Measurements from ENCODE around the gene CEACAM7. TPM values are rescaled to one million over a fixed set of nuclear protein-coding genes. Genes with fewer than 3 reads are reported as not detected.

CEACAM7 gene
- total RNA-seq, 2 donors from 2014 or later, result not detected

- TF ChIP-seq, protein P1, sequence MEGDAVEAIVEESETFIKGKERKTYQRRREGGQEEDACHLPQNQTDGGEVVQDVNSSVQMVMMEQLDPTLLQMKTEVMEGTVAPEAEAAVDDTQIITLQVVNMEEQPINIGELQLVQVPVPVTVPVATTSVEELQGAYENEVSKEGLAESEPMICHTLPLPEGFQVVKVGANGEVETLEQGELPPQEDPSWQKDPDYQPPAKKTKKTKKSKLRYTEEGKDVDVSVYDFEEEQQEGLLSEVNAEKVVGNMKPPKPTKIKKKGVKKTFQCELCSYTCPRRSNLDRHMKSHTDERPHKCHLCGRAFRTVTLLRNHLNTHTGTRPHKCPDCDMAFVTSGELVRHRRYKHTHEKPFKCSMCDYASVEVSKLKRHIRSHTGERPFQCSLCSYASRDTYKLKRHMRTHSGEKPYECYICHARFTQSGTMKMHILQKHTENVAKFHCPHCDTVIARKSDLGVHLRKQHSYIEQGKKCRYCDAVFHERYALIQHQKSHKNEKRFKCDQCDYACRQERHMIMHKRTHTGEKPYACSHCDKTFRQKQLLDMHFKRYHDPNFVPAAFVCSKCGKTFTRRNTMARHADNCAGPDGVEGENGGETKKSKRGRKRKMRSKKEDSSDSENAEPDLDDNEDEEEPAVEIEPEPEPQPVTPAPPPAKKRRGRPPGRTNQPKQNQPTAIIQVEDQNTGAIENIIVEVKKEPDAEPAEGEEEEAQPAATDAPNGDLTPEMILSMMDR (conservative IDR thresholded peaks at IDR 0.05), result no peak
- Histone ChIP-seq H3K27ac (ENCODE audit: low read depth, low read length) (no peak overlapping the region), H3K9me3 (ENCODE audit: control insufficient read depth, low read length) (no peaks in the 10 kb centered on the region), H3K9ac (ENCODE audit: extremely low read depth, low read length, poor library complexity, severe bottlenecking) (no peak overlapping the region), H3K4me1 (ENCODE audit: control insufficient read depth, insufficient read depth, low read length) (no peaks in the 10 kb centered on the region), H3K4me3 (ENCODE audit: low read length) (no peak overlapping the region), H3K36me3 (ENCODE audit: control insufficient read depth, insufficient read depth, low read length) (no peaks in the 10 kb centered on the region), H3K27me3 (ENCODE audit: control insufficient read depth, insufficient read depth, low read length, poor library complexity, severe bottlenecking) (no peaks in the 10 kb centered on the region)
- peaks cover 7% of the 10 kb centered on the region for H3K27me3 Mint-ChIP-seq (ENCODE audit: insufficient read depth)
- H3K36me3 Mint-ChIP-seq (ENCODE audit: low read depth), result no peaks in the 10 kb centered on the region
- DNase-seq, result no peak
- no peak overlapping the region for H3K27ac Mint-ChIP-seq
- H3K9me3 Mint-ChIP-seq, result peaks cover 83% of the 10 kb centered on the region
- H3K4me3 Mint-ChIP-seq, result no peak overlapping the region
- H3K4me1 Mint-ChIP-seq, result no peaks in the 10 kb centered on the region
- 89 to 90% methylated on average over 1 to 3 of the region's 3 CpGs for WGBS, 2 experiments (ENCODE audit: insufficient coverage in 1 of 2, insufficient read length in 1 of 2)
These were observed 2.7 kb upstream of the CEACAM7 start for GRCh38 chr19:41690801-41691065.

DNA sequence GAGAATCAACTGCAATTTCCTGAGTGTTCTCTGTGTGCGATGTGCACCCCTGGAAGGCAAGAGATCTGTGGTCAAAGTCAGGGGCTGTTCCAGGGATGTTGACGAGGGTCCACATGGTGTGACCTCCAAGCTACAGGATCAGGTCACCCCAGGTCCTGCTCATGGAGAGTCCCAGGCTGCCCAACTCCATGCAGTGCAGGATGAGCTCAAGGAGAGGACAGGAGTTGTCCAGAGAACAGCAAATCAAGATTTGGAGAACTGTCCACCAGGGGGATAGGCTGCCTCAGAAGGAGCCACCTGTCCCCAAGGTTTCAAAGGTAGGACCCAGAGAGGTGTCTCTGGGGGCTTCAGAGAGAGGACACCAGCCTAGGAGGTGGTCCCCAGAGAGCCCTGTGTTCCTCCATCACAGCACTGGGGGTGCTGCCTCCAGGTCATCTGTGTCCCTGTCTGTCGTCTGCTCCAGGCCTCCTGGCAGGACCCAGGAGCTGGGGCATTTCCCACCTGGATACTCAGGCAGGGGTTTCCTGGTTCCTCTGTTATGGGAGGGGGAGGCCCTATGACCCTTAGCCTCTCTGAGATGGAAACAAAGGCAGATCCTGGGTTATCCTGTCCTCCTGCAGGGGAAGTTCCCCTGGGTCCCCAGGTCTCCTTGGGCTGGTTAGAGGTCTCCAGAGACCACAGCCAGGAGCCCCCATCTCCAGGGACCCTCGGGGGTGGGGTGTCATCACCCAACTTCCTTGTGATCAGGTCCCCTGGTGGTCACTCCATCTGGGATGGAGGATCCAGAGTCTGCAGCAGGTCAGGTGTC is 2.1 kb upstream of the CEACAM7 start:
- H3K36me3 Mint-ChIP-seq (ENCODE audit: low read depth), result no peaks in the 10 kb centered on the region
- no peak overlapping the region for H3K4me3 Mint-ChIP-seq
- H3K27me3 Mint-ChIP-seq (ENCODE audit: insufficient read depth), result peaks cover 7% of the 10 kb centered on the region
- Histone ChIP-seq H3K9ac (ENCODE audit: extremely low read depth, low read length, poor library complexity, severe bottlenecking) (no peak overlapping the region), H3K27me3 (ENCODE audit: control insufficient read depth, insufficient read depth, low read length, poor library complexity, severe bottlenecking) (no peaks in the 10 kb centered on the region), H3K4me1 (ENCODE audit: control insufficient read depth, insufficient read depth, low read length) (no peaks in the 10 kb centered on the region), H3K36me3 (ENCODE audit: control insufficient read depth, insufficient read depth, low read length) (no peaks in the 10 kb centered on the region), H3K4me3 (ENCODE audit: low read length) (no peak overlapping the region), H3K9me3 (ENCODE audit: control insufficient read depth, low read length) (no peaks in the 10 kb centered on the region), H3K27ac (ENCODE audit: low read depth, low read length) (no peak overlapping the region)
- DNase-seq, result peak; percentile 37
- TF ChIP-seq, protein P1 (conservative IDR thresholded peaks at IDR 0.05), result no peak
- no peaks in the 10 kb centered on the region for H3K4me1 Mint-ChIP-seq
- no peak overlapping the region for H3K27ac Mint-ChIP-seq
- WGBS, 2 experiments (ENCODE audit: insufficient coverage in 1 of 2, insufficient read length in 1 of 2), result 40 to 73% methylated on average over 1 to 4 of the region's 4 CpGs
- peaks cover 80% of the 10 kb centered on the region for H3K9me3 Mint-ChIP-seq

DNA sequence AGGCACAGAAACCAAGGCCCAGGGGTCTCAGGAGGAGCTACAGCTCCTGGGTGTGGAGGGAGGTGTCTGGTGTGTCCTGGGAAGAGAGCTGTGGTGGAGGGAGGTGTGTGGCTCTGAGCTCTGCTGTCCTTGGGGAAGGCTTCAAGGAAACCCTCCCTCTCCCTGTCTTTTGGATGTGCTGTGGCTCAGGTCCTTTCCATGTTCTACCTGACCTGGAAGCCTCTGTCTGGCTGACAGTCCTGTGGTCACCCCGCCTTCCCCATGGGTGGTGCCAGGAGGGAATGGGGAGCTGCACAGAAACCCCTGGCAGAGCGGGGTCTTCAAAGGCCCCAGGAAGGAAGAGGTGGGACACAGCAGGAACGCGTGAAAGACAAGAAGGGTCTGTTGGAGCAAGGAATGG is 617 bp upstream of the CEACAM7 start:
- H3K27ac ChIP-seq (ENCODE audit: low read depth, low read length), result no peak overlapping the region
- WGBS, 2 experiments (ENCODE audit: insufficient coverage in 1 of 2, insufficient read length in 1 of 2), result 74 to 82% methylated on average over 2 to 4 of the region's 4 CpGs
- H3K4me1 Mint-ChIP-seq, result no peaks in the 10 kb centered on the region
- peaks cover 7% of the 10 kb centered on the region for H3K27me3 Mint-ChIP-seq (ENCODE audit: insufficient read depth)
- no peaks in the 10 kb centered on the region for H3K9me3 ChIP-seq (ENCODE audit: control insufficient read depth, low read length)
- TF ChIP-seq, protein P1 (conservative IDR thresholded peaks at IDR 0.05), result no peak
- no peak for DNase-seq
- H3K9me3 Mint-ChIP-seq, result peaks cover 78% of the 10 kb centered on the region
- no peaks in the 10 kb centered on the region for H3K27me3 ChIP-seq (ENCODE audit: control insufficient read depth, insufficient read depth, low read length, poor library complexity, severe bottlenecking)
- H3K4me3 Mint-ChIP-seq, result no peak overlapping the region
- H3K36me3 Mint-ChIP-seq (ENCODE audit: low read depth), result no peaks in the 10 kb centered on the region
- H3K27ac Mint-ChIP-seq, result no peak overlapping the region
- no peaks in the 10 kb centered on the region for H3K4me1 ChIP-seq (ENCODE audit: control insufficient read depth, insufficient read depth, low read length)
- H3K4me3 ChIP-seq (ENCODE audit: low read length), result no peak overlapping the region
- H3K36me3 ChIP-seq (ENCODE audit: control insufficient read depth, insufficient read depth, low read length), result no peaks in the 10 kb centered on the region
- H3K9ac ChIP-seq (ENCODE audit: extremely low read depth, low read length, poor library complexity, severe bottlenecking), result no peak overlapping the region
